Neural progenitor cell (in vitro differentiated cells): Measurements from ENCODE around the gene TBCK. TPM values are rescaled to one million over a fixed set of nuclear protein-coding genes. Genes with fewer than 3 reads are reported as not detected.

Source experiments
- DNase-seq: peaks from one replicate; pipeline ENCODE4 v3.0.0-alpha.2; 2016; ENCODE audit warnings: low spot score
- H2AFZ ChIP-seq: fragments of 200-600 bp; sonication (generic); replicated peaks from 2 replicates; pipeline ENCODE4 v1.6.1; 2016; ENCODE audit warnings: antibody characterized with exemption
- H3F3A ChIP-seq: fragments of 200-600 bp; sonication (generic); 2 replicates; pipeline ENCODE4 v1.6.1; 2016; ENCODE audit warnings: antibody characterized with exemption, low read depth
- H3K27ac ChIP-seq: fragments of 200-600 bp; sonication (generic); 2 replicates; pipeline ENCODE4 v1.5.1; 2016; ENCODE audit warnings: mild to moderate bottlenecking
- H3K27me3 ChIP-seq: fragments of 200-600 bp; sonication (generic); 2 replicates; pipeline ENCODE4 v1.6.1; 2016; ENCODE audit warnings: mild to moderate bottlenecking, moderate library complexity
- H3K36me3 ChIP-seq: fragments of 200-600 bp; sonication (generic); 2 replicates; pipeline ENCODE4 v1.5.1; 2016
- H3K4me1 ChIP-seq: fragments of 200-600 bp; sonication (generic); 2 replicates; pipeline ENCODE4 v1.6.1; 2016; ENCODE audit warnings: mixed run types
- H3K4me2 ChIP-seq: fragments of 200-600 bp; sonication (generic); 2 replicates; pipeline ENCODE4 v1.6.1; 2016
- H3K4me3 ChIP-seq: fragments of 200-600 bp; sonication (generic); 2 replicates; pipeline ENCODE4 v1.5.1; 2016
- H3K79me2 ChIP-seq: fragments of 200-600 bp; sonication (generic); 2 replicates; pipeline ENCODE4 v1.6.1; 2016; ENCODE audit warnings: low read depth
- H3K9ac ChIP-seq: fragments of 200-600 bp; sonication (generic); 2 replicates; pipeline ENCODE4 v1.6.1; 2016
- H3K9me3 ChIP-seq: fragments of 200-600 bp; sonication (generic); 2 replicates; pipeline ENCODE4 v1.5.1; 2016; ENCODE audit warnings: low read depth
- H4K20me1 ChIP-seq: fragments of 200-600 bp; sonication (generic); 2 replicates; pipeline ENCODE4 v1.6.1; 2016; ENCODE audit warnings: low read depth
- H3K27ac Mint-ChIP-seq: 3 replicates; pipeline ENCODE4 v1.8.0; 2021; ENCODE audit warnings: mixed read lengths
- H3K27me3 Mint-ChIP-seq: 2 replicates; pipeline ENCODE4 v1.8.0; 2022; ENCODE audit warnings: low read depth, mild to moderate bottlenecking, inconsistent platforms, moderate library complexity, mixed read lengths; ENCODE audit not compliant: insufficient read depth
- H3K36me3 Mint-ChIP-seq: 3 replicates; pipeline ENCODE4 v1.8.0; 2021; ENCODE audit warnings: mixed read lengths
- H3K4me1 Mint-ChIP-seq: 3 replicates; pipeline ENCODE4 v1.8.0; 2021; ENCODE audit warnings: mixed read lengths
- H3K4me3 Mint-ChIP-seq: 3 replicates; pipeline ENCODE4 v1.8.0; 2021; ENCODE audit warnings: mild to moderate bottlenecking, moderate library complexity, mixed read lengths
- H3K9me3 Mint-ChIP-seq: 3 replicates; pipeline ENCODE4 v1.8.0; 2020; ENCODE audit warnings: mixed read lengths
- EZH2 ChIP-seq: fragments of 200-600 bp; sonication (generic); IDR thresholded peaks from 2 replicates; pipeline ENCODE4 v1.6.1; 2017; ENCODE audit warnings: antibody characterized with exemption, mild to moderate bottlenecking, moderate library complexity
- EZH2phosphoT487 ChIP-seq: fragments of 200-600 bp; sonication (generic); IDR thresholded peaks from 2 replicates; pipeline ENCODE4 v1.6.1; 2017; ENCODE audit warnings: antibody characterized with exemption
- total RNA-seq: library from RNA; depleted of rRNA; stranded (reverse); fragments of >200 nt; gene quantifications from 2 replicates; pipeline ENCODE4 v1.2.3, GENCODE V29; 2015; ENCODE audit warnings: low replicate concordance
- TF ChIP-seq, protein P1 (sequence below): fragments of 200-600 bp; sonication (generic); IDR thresholded peaks from 2 replicates; pipeline ENCODE4 v1.5.1; 2017; ENCODE audit warnings: antibody characterized with exemption, mild to moderate bottlenecking

The TBCK gene
- total RNA-seq, 1 donor from 2014 or later, result 69.8 TPM

DNA sequence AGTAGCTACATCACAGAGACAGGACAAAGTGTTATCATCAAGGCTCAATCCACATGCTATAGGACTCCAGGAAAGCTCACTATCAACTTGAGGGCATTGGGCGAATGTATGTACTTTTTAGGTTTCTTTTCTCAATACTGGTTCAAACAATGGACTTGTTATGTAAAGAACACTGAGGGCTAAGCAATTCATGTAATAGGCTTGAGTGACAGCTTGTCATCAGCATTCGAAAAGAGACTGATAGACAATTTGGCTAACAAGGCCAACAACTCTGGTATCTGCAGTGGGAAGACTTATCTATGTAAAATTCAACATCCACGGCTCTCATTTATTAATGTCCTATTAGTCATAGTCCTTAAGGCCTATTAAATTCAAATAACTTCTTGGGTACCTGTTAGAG, 279.7 kb downstream of the TBCK start:
- Histone ChIP-seq H4K20me1 (no peaks in the 10 kb centered on the region), H3K9ac (no peak overlapping the region), H3K36me3 (no peaks in the 10 kb centered on the region), H2AFZ (no peak overlapping the region), H3K4me3 (no peak overlapping the region), H3K4me2 (no peak overlapping the region), H3K27me3 (no peaks in the 10 kb centered on the region), H3K4me1 (no peaks in the 10 kb centered on the region), H3K79me2 (no peaks in the 10 kb centered on the region), H3F3A (no peaks in the 10 kb centered on the region), H3K9me3 (no peaks in the 10 kb centered on the region), H3K27ac (no peak overlapping the region)
- Mint-ChIP-seq H3K27me3 (no peaks in the 10 kb centered on the region), H3K4me3 (no peak overlapping the region), H3K4me1 (peaks cover 5% of the 10 kb centered on the region), H3K9me3 (peaks cover 3% of the 10 kb centered on the region), H3K36me3 (no peaks in the 10 kb centered on the region), H3K27ac (no peak overlapping the region)
- TF ChIP-seq EZH2, result no peak
- TF ChIP-seq, protein P1, sequence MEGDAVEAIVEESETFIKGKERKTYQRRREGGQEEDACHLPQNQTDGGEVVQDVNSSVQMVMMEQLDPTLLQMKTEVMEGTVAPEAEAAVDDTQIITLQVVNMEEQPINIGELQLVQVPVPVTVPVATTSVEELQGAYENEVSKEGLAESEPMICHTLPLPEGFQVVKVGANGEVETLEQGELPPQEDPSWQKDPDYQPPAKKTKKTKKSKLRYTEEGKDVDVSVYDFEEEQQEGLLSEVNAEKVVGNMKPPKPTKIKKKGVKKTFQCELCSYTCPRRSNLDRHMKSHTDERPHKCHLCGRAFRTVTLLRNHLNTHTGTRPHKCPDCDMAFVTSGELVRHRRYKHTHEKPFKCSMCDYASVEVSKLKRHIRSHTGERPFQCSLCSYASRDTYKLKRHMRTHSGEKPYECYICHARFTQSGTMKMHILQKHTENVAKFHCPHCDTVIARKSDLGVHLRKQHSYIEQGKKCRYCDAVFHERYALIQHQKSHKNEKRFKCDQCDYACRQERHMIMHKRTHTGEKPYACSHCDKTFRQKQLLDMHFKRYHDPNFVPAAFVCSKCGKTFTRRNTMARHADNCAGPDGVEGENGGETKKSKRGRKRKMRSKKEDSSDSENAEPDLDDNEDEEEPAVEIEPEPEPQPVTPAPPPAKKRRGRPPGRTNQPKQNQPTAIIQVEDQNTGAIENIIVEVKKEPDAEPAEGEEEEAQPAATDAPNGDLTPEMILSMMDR, result no peak
- TF ChIP-seq EZH2phosphoT487, result no peak
- DNase-seq, result no peak

DNA sequence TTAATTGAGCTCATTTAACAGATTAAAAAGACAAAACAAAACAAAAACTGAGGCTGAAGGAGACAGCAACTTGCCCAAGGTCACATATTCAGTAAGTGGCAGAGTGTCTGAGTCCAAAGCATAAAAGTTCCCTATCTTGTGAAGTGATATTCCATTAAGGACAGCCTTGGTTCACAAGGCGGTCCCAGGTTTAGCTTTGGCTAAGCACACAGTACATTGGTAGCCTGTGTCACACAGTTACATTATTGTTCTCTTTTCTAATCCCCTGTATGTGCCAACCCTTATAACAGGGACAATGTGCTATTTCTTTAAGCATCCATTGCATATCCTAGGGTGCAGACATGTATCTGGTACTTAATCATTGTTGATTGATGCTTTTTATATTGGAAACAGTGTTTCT, 280.8 kb downstream of the TBCK start:
- Histone ChIP-seq H3K4me3 (no peak overlapping the region), H3K79me2 (no peaks in the 10 kb centered on the region), H3K27ac (no peak overlapping the region), H3F3A (no peaks in the 10 kb centered on the region), H4K20me1 (no peaks in the 10 kb centered on the region), H3K36me3 (no peaks in the 10 kb centered on the region), H3K9ac (no peak overlapping the region), H2AFZ (no peak overlapping the region), H3K9me3 (no peaks in the 10 kb centered on the region), H3K27me3 (no peaks in the 10 kb centered on the region), H3K4me1 (no peaks in the 10 kb centered on the region), H3K4me2 (no peak overlapping the region)
- Mint-ChIP-seq H3K9me3 (peaks cover 3% of the 10 kb centered on the region), H3K27me3 (no peaks in the 10 kb centered on the region), H3K4me3 (no peak overlapping the region), H3K27ac (no peak overlapping the region), H3K4me1 (peaks cover 5% of the 10 kb centered on the region), H3K36me3 (no peaks in the 10 kb centered on the region)
- DNase-seq, result no peak
- TF ChIP-seq, protein P1, result no peak
- TF ChIP-seq EZH2 (no peak), EZH2phosphoT487 (no peak)

DNA sequence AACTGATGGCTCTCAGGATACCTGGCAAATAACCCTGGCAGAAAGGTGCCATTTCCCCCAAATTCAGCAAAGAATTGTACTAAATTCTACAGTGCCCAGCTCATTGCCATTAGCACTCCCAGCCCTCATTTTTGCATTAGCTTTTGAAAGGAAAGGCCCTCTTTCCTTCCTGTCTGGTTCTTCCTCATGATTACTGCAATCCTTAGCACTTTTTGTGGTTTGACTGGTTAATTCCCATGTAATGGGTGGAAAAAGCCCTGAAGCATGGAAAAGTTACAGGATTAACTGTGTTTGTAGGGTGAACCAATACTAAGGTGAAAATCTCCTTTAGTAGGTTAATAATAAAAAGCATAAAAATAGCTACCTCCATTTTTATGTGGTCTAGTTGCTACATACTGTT, 281.3 kb downstream of the TBCK start:
- Histone ChIP-seq H4K20me1 (no peaks in the 10 kb centered on the region), H3K4me1 (no peaks in the 10 kb centered on the region), H3K9me3 (no peaks in the 10 kb centered on the region), H3K36me3 (no peaks in the 10 kb centered on the region), H3F3A (no peaks in the 10 kb centered on the region), H3K4me3 (no peak overlapping the region), H3K9ac (no peak overlapping the region), H3K27me3 (no peaks in the 10 kb centered on the region), H2AFZ (no peak overlapping the region), H3K4me2 (no peak overlapping the region), H3K27ac (no peak overlapping the region), H3K79me2 (no peaks in the 10 kb centered on the region)
- no peaks in the 10 kb centered on the region for H3K27me3 Mint-ChIP-seq
- peaks cover 3% of the 10 kb centered on the region for H3K9me3 Mint-ChIP-seq
- peaks cover 5% of the 10 kb centered on the region for H3K4me1 Mint-ChIP-seq
- no peak overlapping the region for H3K27ac Mint-ChIP-seq
- no peaks in the 10 kb centered on the region for H3K36me3 Mint-ChIP-seq
- TF ChIP-seq, protein P1, result no peak
- TF ChIP-seq EZH2phosphoT487 (no peak), EZH2 (no peak)
- no peak overlapping the region for H3K4me3 Mint-ChIP-seq
- no peak for DNase-seq
